Measurements from ENCODE around the gene GRAMD2B.

GRAMD2B gene

DNA sequence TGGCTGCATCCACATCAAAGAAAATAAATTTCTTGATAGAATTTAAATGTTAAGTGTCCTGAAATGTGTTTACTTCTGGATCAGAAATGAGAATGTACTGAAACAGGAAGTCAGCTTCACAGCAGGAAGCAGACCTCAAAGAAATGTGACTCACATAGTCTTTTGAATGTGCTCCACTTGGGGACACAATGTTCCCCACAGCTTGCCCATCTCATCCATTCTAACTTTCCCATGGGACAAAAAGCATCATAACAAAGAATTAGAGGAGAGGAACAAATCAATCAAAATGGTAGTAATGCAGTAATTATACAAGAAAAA lies 85.7 kb downstream of the GRAMD2B start:
- H3K27ac ChIP-seq (ENCODE audit: low read depth, low read length, poor library complexity, severe bottlenecking): no peak overlapping the region
- H3K4me3 ChIP-seq (ENCODE audit: low read depth, low read length, poor library complexity, severe bottlenecking): no peak overlapping the region
- H3K27me3 ChIP-seq (ENCODE audit: insufficient read depth, low read length): no peaks in the 10 kb centered on the region
- no peaks in the 10 kb centered on the region for H4K20me1 ChIP-seq (ENCODE audit: insufficient read depth, low read length)
- H3K9me2 ChIP-seq (ENCODE audit: low read depth, low read length): no peaks in the 10 kb centered on the region
- H2AFZ ChIP-seq (ENCODE audit: low read length): no peak overlapping the region; the same call in 1 of the 2 replicates
- H3K4me2 ChIP-seq (ENCODE audit: low read length): no peak overlapping the region
- no peak overlapping the region for H3K9ac ChIP-seq (ENCODE audit: low read length)
- no peaks in the 10 kb centered on the region for H3K79me2 ChIP-seq (ENCODE audit: insufficient read depth, low read length)
- peaks cover 7% of the 10 kb centered on the region for H3K4me1 ChIP-seq (ENCODE audit: insufficient read depth, low read length, severe bottlenecking)
- no peaks in the 10 kb centered on the region for H3F3A ChIP-seq (ENCODE audit: insufficient read depth, low read length)
- no peaks in the 10 kb centered on the region for H3K36me3 ChIP-seq (ENCODE audit: insufficient read depth, low read length)
- TF ChIP-seq, protein P1, sequence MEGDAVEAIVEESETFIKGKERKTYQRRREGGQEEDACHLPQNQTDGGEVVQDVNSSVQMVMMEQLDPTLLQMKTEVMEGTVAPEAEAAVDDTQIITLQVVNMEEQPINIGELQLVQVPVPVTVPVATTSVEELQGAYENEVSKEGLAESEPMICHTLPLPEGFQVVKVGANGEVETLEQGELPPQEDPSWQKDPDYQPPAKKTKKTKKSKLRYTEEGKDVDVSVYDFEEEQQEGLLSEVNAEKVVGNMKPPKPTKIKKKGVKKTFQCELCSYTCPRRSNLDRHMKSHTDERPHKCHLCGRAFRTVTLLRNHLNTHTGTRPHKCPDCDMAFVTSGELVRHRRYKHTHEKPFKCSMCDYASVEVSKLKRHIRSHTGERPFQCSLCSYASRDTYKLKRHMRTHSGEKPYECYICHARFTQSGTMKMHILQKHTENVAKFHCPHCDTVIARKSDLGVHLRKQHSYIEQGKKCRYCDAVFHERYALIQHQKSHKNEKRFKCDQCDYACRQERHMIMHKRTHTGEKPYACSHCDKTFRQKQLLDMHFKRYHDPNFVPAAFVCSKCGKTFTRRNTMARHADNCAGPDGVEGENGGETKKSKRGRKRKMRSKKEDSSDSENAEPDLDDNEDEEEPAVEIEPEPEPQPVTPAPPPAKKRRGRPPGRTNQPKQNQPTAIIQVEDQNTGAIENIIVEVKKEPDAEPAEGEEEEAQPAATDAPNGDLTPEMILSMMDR (IDR thresholded peaks at IDR 0.05; ENCODE audit: low read length): no peak
- no peak for TF ChIP-seq EZH2 (IDR thresholded peaks at IDR 0.05; ENCODE audit: borderline replicate concordance, low read length)
- H3K9me3 ChIP-seq (ENCODE audit: low read length): no peaks in the 10 kb centered on the region

DNA sequence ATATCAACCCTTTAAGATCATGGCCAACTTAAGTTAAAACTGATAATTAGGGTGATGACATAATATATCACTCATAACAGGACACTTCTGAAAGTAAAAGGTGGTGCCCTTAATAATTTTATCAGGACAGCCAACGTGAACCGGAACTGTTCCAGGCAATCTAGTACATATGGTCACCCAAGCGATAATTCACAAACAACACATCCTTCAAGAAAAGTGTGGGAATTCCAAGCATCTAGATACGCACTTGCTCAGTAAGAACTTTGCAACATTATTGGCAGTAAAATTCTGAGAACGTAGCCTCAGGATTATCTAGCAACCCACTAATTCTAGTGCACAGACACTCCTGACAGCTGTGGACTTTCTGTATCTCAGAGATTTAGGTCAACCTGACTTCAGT lies 86.1 kb downstream of the GRAMD2B start:
- no peak overlapping the region for H2AFZ ChIP-seq (ENCODE audit: low read length)
- no peak overlapping the region for H3K27ac ChIP-seq (ENCODE audit: low read depth, low read length, poor library complexity, severe bottlenecking)

DNA sequence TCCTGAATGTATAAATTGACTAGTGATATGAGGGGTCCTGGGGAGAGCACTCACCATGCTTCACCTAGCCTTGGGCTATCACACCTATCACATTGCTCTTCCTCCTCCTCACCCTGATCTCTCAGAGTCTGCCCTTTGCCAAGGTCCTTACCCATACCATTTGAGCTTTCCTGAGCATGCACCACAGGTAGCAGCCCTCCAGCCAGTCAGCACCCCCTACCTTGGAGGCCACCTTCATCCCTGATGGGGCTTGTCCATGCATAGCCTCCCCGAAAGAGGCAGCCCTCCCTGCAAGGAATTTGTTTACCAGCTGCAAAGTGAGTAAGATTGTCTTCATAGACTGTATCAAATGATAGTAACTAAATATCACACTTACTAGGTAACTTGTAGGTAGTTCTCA lies 88.8 kb downstream of the GRAMD2B start:
- H3K36me3 ChIP-seq (ENCODE audit: insufficient read depth, low read length): no peaks in the 10 kb centered on the region
- H4K20me1 ChIP-seq (ENCODE audit: insufficient read depth, low read length): no peaks in the 10 kb centered on the region
- no peak overlapping the region for H3K4me3 ChIP-seq (ENCODE audit: low read depth, low read length, poor library complexity, severe bottlenecking)
- H3K79me2 ChIP-seq (ENCODE audit: insufficient read depth, low read length): no peaks in the 10 kb centered on the region
- no peaks in the 10 kb centered on the region for H3K9me2 ChIP-seq (ENCODE audit: low read depth, low read length)
- no peak overlapping the region for H3K9ac ChIP-seq (ENCODE audit: low read length)
- H3K27ac ChIP-seq (ENCODE audit: low read depth, low read length, poor library complexity, severe bottlenecking): no peak overlapping the region
- H3K4me2 ChIP-seq (ENCODE audit: low read length): no peak overlapping the region
- H2AFZ ChIP-seq (ENCODE audit: low read length): no peak overlapping the region
- H3K4me1 ChIP-seq (ENCODE audit: insufficient read depth, low read length, severe bottlenecking): peaks cover 7% of the 10 kb centered on the region
- no peaks in the 10 kb centered on the region for H3K27me3 ChIP-seq (ENCODE audit: insufficient read depth, low read length)
- TF ChIP-seq, protein P1 (IDR thresholded peaks at IDR 0.05; ENCODE audit: low read length): no peak
- no peak for TF ChIP-seq EZH2 (IDR thresholded peaks at IDR 0.05; ENCODE audit: borderline replicate concordance, low read length)
- H3K9me3 ChIP-seq (ENCODE audit: low read length): no peaks in the 10 kb centered on the region
- H3F3A ChIP-seq (ENCODE audit: insufficient read depth, low read length): no peaks in the 10 kb centered on the region

More for the DNA sequence above, 86.1 kb downstream of the GRAMD2B start:
- Histone ChIP-seq H3K9me3 (ENCODE audit: low read length) (no peaks in the 10 kb centered on the region), H3K36me3 (ENCODE audit: insufficient read depth, low read length) (no peaks in the 10 kb centered on the region), H3K79me2 (ENCODE audit: insufficient read depth, low read length) (no peaks in the 10 kb centered on the region), H3K27me3 (ENCODE audit: insufficient read depth, low read length) (no peaks in the 10 kb centered on the region), H3K9me2 (ENCODE audit: low read depth, low read length) (no peaks in the 10 kb centered on the region), H3K9ac (ENCODE audit: low read length) (no peak overlapping the region), H3F3A (ENCODE audit: insufficient read depth, low read length) (no peaks in the 10 kb centered on the region), H3K4me2 (ENCODE audit: low read length) (no peak overlapping the region), H4K20me1 (ENCODE audit: insufficient read depth, low read length) (no peaks in the 10 kb centered on the region), H3K4me1 (ENCODE audit: insufficient read depth, low read length, severe bottlenecking) (peaks cover 7% of the 10 kb centered on the region), H3K4me3 (ENCODE audit: low read depth, low read length, poor library complexity, severe bottlenecking) (no peak overlapping the region)
- TF ChIP-seq EZH2 (IDR thresholded peaks at IDR 0.05; ENCODE audit: borderline replicate concordance, low read length): no peak
- TF ChIP-seq, protein P1 (IDR thresholded peaks at IDR 0.05; ENCODE audit: low read length): no peak
